ENCODE results near the gene HOXD10.
A peak's percentile ranks its signal among the peaks of the same experiment; 100 is the strongest.

Gene HOXD10

GRCh38 chr2:176128172-176128981, 11.8 kb downstream of the HOXD10 start:
- H3K4ac ChIP-seq (ENCODE audit: low read depth in 1 of 2, low read length in 2 of 2): no peak overlapping the region
- H3K36me3 ChIP-seq (ENCODE audit: control insufficient read depth in 1 of 2, insufficient read depth in 2 of 2, low read depth in 1 of 2, low read length in 2 of 2): no peaks in the 10 kb centered on the region
- no peak overlapping the region for H2BK12ac ChIP-seq (ENCODE audit: low read length in 2 of 2)
- peaks cover 7 to 76% of the 10 kb centered on the region in 2 experiments for H3K27me3 ChIP-seq (ENCODE audit: control insufficient read depth in 1 of 2, insufficient read depth in 1 of 2, low read length in 2 of 2)
- H2BK120ac ChIP-seq (ENCODE audit: low read depth, low read length): no peak overlapping the region
- no peak overlapping the region for H2BK15ac ChIP-seq (ENCODE audit: low read depth, poor library complexity, severe bottlenecking)
- H2AFZ ChIP-seq (ENCODE audit: low read depth, low read length): no peak overlapping the region
- H3K23ac ChIP-seq (ENCODE audit: low read length in 2 of 2): peak overlapping the region in 1 of 2 experiments; percentile 6
- H4K91ac ChIP-seq (ENCODE audit: low read length): no peak overlapping the region
- DNase-seq: no peak
- H3K9ac ChIP-seq (ENCODE audit: low read length): peak overlapping the region; percentile 90
- H3K79me1 ChIP-seq (replicated peaks; ENCODE audit: low read length, poor library complexity, severe bottlenecking): peaks cover under 1% of the 10 kb centered on the region
- H3K9me3 ChIP-seq (ENCODE audit: control insufficient read depth, low read length): no peaks in the 10 kb centered on the region
- no peak overlapping the region for H4K8ac ChIP-seq (ENCODE audit: low read length)
- H3K4me3 ChIP-seq (ENCODE audit: insufficient read depth in 1 of 2, low read depth in 1 of 2, low read length in 2 of 2): peak overlapping the region; percentile 32 to 84
- no peak overlapping the region for H3K27ac ChIP-seq (ENCODE audit: low read length, poor library complexity, severe bottlenecking)
- H3K4me1 ChIP-seq (ENCODE audit: control insufficient read depth, insufficient read depth, low read depth, low read length): peaks cover 21% of the 10 kb centered on the region
- H3K18ac ChIP-seq (ENCODE audit: low read depth in 1 of 2, low read length in 2 of 2): no peak overlapping the region
- H2AK5ac ChIP-seq (ENCODE audit: low read length, severe bottlenecking): no peak overlapping the region
- WGBS: 11% methylated on average over 49 of the region's 49 CpGs
- no peak overlapping the region for H2BK5ac ChIP-seq (ENCODE audit: low read depth, low read length, poor library complexity, severe bottlenecking)
- H3K4me2 ChIP-seq (ENCODE audit: low read length, poor library complexity, severe bottlenecking): peak overlapping the region; percentile 66
- no peak overlapping the region for H3K14ac ChIP-seq (ENCODE audit: low read length in 2 of 2)

GRCh38 chr2:176128982-176129796, 12.6 kb downstream of the HOXD10 start, which contains the start of gene HOXD8:
Gene HOXD8 (plus strand): TSS chr2:176129705. CDS start chr2:176130367, 662 bp downstream.
- H2AFZ ChIP-seq (ENCODE audit: low read depth, low read length): no peak within 1 kb of the TSS
- H3K4me3 ChIP-seq (ENCODE audit: insufficient read depth in 1 of 2, low read depth in 1 of 2, low read length in 2 of 2): peak within 1 kb of the TSS; percentile 67 to 84
- no peak within 1 kb of the TSS for H3K14ac ChIP-seq (ENCODE audit: low read length in 2 of 2)
- no peaks in the 10 kb centered on the region for H3K9me3 ChIP-seq (ENCODE audit: control insufficient read depth, low read length)
- peaks cover 20% of the 10 kb centered on the region for H3K4me1 ChIP-seq (ENCODE audit: control insufficient read depth, insufficient read depth, low read depth, low read length)
- peak within 1 kb of the TSS; percentile 7 for H2BK15ac ChIP-seq (ENCODE audit: low read depth, poor library complexity, severe bottlenecking)
- peak within 1 kb of the TSS; percentile 49 for H3K27ac ChIP-seq (ENCODE audit: low read length, poor library complexity, severe bottlenecking)
- peak within 1 kb of the TSS; percentile 19 for H2BK5ac ChIP-seq (ENCODE audit: low read depth, low read length, poor library complexity, severe bottlenecking)
- H2BK12ac ChIP-seq (ENCODE audit: low read length in 2 of 2): no peak within 1 kb of the TSS
- H4K8ac ChIP-seq (ENCODE audit: low read length): no peak within 1 kb of the TSS
- peak within 1 kb of the TSS; percentile 96 for H3K9ac ChIP-seq (ENCODE audit: low read length)
- H3K23ac ChIP-seq (ENCODE audit: low read length in 2 of 2): no peak within 1 kb of the TSS
- no peak within 1 kb of the TSS for H3K4ac ChIP-seq (ENCODE audit: low read depth in 1 of 2, low read length in 2 of 2)
- H4K91ac ChIP-seq (ENCODE audit: low read length): no peak within 1 kb of the TSS
- H3K27me3 ChIP-seq (ENCODE audit: control insufficient read depth in 1 of 2, insufficient read depth in 1 of 2, low read length in 2 of 2): peaks cover 3 to 76% of the 10 kb centered on the region in 2 experiments
- no peaks in the 10 kb centered on the region for H3K36me3 ChIP-seq (ENCODE audit: control insufficient read depth in 1 of 2, insufficient read depth in 2 of 2, low read depth in 1 of 2, low read length in 2 of 2)
- peaks cover 2% of the 10 kb centered on the region for H3K79me1 ChIP-seq (replicated peaks; ENCODE audit: low read length, poor library complexity, severe bottlenecking)
- WGBS: 3% methylated on average over 57 of the region's 64 CpGs
- H2BK120ac ChIP-seq (ENCODE audit: low read depth, low read length): no peak within 1 kb of the TSS
- H3K4me2 ChIP-seq (ENCODE audit: low read length, poor library complexity, severe bottlenecking): peak within 1 kb of the TSS; percentile 91
- DNase-seq: peak; percentile 57
- no peak within 1 kb of the TSS for H2AK5ac ChIP-seq (ENCODE audit: low read length, severe bottlenecking)
- no peak within 1 kb of the TSS for H3K18ac ChIP-seq (ENCODE audit: low read depth in 1 of 2, low read length in 2 of 2)

GRCh38 chr2:176129813-176130146, 13.2 kb downstream of the HOXD10 start:
- Histone ChIP-seq H3K27me3 (ENCODE audit: control insufficient read depth in 1 of 2, insufficient read depth in 1 of 2, low read length in 2 of 2) (peaks cover 0 to 73% of the 10 kb centered on the region in 2 experiments), H2BK12ac (ENCODE audit: low read length in 2 of 2) (no peak overlapping the region), H3K36me3 (ENCODE audit: control insufficient read depth in 1 of 2, insufficient read depth in 2 of 2, low read depth in 1 of 2, low read length in 2 of 2) (no peaks in the 10 kb centered on the region), H3K14ac (ENCODE audit: low read length in 2 of 2) (no peak overlapping the region), H2BK15ac (ENCODE audit: low read depth, poor library complexity, severe bottlenecking) (peak overlapping the region; percentile 7), H2AFZ (ENCODE audit: low read depth, low read length) (no peak overlapping the region), H3K9me3 (ENCODE audit: control insufficient read depth, low read length) (no peaks in the 10 kb centered on the region), H3K4ac (ENCODE audit: low read depth in 1 of 2, low read length in 2 of 2) (no peak overlapping the region), H3K4me1 (ENCODE audit: control insufficient read depth, insufficient read depth, low read depth, low read length) (peaks cover 20% of the 10 kb centered on the region), H3K9ac (ENCODE audit: low read length) (peak overlapping the region; percentile 96), H3K18ac (ENCODE audit: low read depth in 1 of 2, low read length in 2 of 2) (no peak overlapping the region), H4K8ac (ENCODE audit: low read length) (no peak overlapping the region), H3K23ac (ENCODE audit: low read length in 2 of 2) (no peak overlapping the region), H4K91ac (ENCODE audit: low read length) (no peak overlapping the region), H3K4me2 (ENCODE audit: low read length, poor library complexity, severe bottlenecking) (peak overlapping the region; percentile 91), H3K79me1 (replicated peaks; ENCODE audit: low read length, poor library complexity, severe bottlenecking) (peaks cover 2% of the 10 kb centered on the region), H3K27ac (ENCODE audit: low read length, poor library complexity, severe bottlenecking) (no peak overlapping the region), H2AK5ac (ENCODE audit: low read length, severe bottlenecking) (no peak overlapping the region), H2BK5ac (ENCODE audit: low read depth, low read length, poor library complexity, severe bottlenecking) (no peak overlapping the region), H2BK120ac (ENCODE audit: low read depth, low read length) (no peak overlapping the region), H3K4me3 (ENCODE audit: insufficient read depth in 1 of 2, low read depth in 1 of 2, low read length in 2 of 2) (peak overlapping the region; percentile 67 to 82)
- no peak for DNase-seq
- 2% methylated on average over 20 of the region's 43 CpGs for WGBS

All from mesenchymal stem cell (in vitro differentiated cells and primary cell).